ENCODE data around the gene SRPRB.
"Not testable (repeated sequence)": the region's sequence is repeated elsewhere in the genome, so short reads cannot be mapped to it uniquely, and the experiment has no call there.

Gene SRPRB

DNA sequence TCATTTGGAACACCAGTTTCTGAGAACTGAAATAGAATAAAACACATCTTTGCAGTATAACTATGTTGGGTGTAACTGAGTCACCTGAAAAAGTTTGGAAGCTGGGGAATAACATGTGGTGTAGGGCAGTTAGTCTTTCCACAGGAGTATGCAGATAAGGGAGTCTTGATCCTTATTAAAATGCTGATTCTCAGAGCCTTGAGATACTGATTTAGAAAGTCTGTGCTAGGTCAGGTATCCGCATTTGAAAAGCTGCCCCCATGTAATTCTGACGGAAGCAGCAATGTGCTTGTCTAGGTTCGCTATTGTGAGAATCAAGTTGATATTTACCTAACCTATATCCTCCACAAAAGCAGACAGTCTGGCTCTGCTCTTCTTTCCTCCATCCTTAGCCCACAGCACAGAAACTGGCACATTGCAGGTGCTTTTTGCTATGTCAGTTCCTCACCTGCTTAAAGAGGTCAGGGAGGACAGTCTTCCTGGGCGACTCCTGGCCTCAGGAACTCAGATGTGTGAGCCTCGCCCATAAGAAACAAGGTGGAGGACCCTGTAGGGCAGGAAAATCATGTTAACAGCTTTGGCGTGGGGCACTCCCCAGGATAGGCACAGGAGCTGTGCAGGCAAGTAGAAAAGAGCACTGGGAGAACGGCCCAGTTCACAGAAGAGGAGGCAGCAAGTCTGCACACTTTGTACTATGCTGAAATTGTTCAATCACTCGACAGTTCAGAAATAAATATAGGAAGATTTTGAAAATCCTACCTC lies 27.6 kb upstream of the SRPRB start:
- no peak for DNase-seq
- no peak for ATAC-seq

DNA sequence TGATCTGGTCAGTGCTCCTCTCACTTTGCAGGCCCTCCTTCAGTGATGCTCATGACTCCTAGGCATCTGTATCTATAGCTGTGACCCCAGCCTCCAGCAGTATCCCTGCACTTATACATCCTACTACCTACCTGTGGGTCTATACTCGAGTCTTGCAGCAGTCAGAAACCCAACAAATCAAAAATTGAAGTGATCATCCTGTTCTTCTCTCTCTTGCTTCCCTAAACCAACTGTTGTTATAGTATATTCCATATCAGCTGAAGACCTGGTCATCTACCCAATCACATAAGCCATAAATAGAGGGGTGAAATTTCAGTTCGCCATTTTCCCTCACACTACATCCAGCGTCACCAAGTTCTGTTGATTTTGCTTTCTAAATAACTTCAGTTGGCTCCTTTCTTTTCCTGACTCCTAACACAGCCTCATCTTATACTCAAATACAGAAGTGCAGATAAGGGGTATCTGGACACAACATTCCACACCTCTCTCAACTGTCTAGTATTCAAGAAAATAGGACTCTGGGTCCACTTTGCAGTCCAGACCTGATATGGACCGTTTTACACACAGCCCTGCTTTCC lies 25.9 kb upstream of the SRPRB start:
- DNase-seq (no peak), ATAC-seq (no peak)

DNA sequence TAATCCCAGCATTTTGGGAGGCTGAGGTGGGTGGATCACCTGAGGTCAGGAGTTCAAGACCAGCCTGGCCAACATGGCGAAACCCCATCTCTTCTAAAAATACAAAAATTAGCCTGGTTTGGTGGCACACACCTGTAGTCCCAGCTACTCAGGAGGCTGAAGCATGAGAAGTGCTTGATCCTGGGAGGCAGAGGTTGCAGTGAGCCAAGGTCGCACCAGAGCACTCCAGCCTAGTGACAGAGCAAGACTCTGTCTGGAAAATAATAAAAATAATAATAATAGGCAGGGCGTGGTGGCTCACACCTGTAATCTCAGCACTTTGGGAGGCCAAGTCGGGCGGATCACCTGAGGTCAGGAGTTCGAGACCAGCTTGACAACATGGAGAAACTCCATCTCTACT lies 24.9 kb upstream of the SRPRB start:
- not testable (repeated sequence) for ATAC-seq, DNase-seq

DNA sequence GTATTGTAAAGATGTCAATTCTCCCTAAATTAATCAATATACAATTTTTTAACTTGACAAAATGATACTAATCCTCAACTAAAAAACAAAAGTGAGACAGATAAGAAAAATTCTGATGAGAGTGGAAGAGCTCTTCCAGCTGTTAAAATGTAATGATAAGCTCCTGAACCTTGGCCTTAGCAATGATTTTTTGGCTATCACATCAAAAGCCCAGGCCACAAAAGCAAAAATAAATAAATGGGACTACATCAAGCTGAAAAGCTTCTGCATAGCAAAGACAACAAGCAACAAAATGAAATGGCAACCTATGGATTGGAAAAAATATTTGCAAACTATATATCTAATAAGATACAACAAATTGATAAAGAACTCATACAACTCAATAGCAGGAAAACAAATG lies 24.0 kb upstream of the SRPRB start:
- DNase-seq, result no peak
- ATAC-seq, result no peak

DNA sequence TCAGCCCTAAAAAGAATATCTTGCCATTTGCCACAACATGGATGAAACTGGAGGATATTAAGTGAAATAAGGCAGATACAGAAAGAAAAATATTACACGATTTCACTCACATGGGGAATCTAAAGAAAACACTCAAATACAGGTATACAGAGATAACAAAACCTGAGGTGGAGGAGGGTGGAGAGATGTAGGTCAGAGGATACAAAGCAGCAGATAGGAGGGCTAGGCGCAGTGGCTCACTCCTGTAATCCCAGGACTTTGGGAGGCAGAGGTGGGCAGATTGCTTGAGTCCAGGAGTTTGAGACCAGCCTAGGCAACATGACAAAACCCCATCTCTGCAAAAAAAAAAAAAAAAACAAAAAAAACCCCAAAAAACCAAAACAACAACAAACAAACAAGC lies 23.2 kb upstream of the SRPRB start:
- ATAC-seq, result no peak
- no peak for DNase-seq

DNA sequence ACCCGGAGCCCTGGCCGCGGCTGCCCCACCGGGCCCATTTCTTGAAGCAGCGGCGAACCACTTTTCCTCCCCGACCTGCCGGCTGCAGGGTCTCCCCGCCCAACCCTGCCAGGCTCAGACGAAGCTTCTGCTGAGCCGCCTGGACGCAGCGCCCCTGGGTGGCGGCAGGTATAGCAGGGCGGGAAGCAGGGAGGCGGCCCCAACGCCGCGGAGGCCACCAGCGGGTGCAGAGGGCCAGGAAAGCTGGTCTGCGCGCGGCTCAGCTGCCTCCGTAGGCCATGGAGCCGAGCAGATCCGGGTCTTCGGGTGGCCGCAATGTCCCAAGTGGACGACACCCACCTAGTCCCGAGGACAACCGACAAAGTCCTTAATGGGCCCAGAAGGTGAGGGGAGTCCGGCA lies 21.9 kb upstream of the SRPRB start:
- no peak for DNase-seq
- ATAC-seq, result no peak

DNA sequence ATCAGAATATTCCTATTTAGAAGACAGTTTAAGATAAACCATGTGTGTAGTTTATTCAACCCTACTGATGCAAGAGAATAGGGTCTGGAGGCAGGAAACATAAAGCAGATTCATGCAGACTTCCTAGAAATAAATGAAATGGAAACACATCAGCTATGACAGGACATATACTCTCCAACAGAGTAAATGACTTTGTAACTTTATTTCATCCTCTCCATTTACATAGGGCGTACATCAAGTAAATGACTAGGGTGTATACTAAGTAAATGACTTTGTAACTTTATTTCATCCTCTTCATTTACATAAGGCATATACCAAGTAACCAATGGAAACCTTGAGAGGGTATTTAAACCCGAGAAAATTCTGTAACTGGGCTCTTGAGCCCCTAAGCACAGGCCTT lies 17.6 kb upstream of the SRPRB start:
- no peak for ATAC-seq
- DNase-seq, result no peak

DNA sequence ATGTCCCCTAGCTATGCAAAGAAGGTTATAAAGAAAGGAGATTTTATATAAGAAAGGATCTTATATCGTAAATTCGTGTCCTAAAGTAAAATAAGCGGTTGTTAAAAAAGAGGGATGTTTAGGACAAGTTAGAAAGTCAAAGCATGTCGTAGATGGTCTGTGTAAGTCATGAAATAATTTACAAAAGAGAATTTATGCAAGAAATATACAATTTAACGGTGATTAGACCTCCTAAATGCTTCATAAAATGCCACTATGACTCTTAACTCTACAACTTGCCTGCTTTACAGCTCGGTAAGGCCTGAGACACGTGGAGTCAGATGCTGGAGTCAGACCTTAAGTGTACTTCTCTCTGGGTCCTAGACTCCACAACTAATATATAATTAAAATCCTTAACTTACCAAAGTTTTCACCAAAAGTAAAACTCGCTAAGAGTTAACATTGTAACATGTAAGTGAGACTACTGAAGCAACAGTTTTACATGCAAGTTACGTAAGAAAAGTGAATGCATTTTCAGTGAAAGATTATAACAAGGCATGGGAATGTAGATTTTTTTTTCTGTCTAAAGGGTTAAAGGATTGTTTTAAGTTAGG lies 13.3 kb upstream of the SRPRB start:
- no peak for DNase-seq

DNA sequence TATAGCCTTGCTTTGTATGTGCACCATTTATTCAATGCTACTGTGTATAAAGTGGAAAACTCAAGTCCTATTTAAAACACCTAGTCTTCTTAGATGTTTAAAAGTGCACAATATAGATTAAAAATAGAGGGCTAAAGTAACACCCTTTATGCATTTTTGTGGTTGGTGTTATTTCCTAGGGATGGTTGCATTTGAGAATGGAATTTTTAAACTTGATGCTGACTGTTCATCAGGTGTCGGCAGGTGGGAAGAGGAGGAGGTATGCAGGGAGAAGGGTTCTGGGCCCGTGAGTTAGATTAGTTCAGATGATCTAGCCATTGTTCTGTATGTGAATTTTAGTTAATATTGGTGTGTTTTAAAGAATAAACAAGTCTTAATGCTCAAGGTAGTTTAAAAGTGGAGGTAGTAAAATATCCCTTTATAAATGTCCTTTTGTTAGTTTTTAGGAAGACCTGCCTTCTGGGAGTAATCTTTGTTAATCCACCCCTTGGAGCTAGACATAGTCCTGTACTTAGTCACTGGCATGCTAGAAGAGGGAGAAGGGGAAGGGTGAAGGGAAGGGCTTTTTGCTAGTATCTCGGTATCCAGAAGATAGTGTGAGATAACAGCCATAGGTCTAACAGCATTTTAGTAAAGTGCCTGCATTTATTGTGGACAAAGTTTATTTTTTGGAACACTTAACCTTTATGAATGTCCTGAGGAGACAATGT lies 8.1 kb upstream of the SRPRB start:
- ATAC-seq, result no peak
- no peak for DNase-seq

More for the DNA sequence above, 13.3 kb upstream of the SRPRB start:
- no peak for ATAC-seq

DNA sequence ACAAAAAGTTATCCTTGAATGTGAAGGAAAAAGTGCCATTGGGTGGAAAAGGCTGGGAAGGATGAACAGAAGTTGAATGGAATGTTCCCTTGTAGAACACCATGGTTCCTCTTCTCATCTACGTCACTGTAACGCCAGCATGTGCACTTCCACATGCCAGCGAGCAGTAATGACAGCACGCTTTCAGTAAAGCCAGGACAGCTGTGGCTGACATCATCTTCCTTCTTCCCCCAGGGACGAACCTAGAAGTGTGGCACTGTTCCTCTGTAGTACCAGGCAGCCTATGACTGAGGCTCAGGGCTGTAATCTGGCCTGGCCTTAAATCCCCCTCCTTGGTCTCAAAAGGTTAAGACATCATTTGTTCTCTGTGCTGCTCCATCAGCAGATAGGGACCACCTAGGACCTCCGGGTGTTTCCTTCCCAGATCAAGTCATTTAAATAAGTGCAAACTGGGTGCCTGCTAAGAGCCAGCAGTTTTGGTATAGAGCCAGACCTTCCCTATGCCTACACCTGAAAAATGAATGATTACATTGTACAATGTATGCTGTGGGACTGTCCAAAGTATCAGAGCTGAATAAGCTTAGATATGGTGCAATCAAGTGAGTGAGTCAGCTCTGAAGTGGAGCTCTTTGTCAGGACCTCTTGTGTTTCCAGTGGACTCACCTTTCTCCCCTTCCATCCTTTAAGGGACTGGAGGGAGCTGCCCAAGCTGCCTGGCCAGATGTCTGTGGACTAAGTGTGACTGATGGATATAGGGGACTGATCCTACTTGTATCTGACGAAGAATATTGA lies 5.6 kb upstream of the SRPRB start:
- no peak for DNase-seq
- peak; percentile 37 for ATAC-seq

DNA sequence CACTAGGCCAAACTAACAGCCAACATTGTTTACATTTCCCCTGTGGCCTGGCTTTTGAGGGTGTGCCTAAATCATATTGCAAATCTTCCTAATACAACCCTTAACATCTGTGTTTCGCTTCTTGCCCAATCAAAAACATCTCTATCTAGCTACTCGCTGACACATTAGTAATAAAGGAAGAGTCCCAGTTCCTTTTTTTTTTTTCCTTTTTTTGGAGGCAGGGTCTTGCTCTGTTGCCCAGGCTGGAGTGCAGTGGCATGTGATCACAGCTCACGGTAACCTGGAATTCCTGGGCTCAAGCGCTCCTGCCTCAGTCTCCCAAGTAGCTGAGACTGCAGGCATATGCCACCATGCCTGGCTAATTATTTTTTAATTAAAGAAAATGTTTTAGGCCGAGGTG lies 2.1 kb upstream of the SRPRB start:
- DNase-seq, result no peak
- no peak for ATAC-seq

DNA sequence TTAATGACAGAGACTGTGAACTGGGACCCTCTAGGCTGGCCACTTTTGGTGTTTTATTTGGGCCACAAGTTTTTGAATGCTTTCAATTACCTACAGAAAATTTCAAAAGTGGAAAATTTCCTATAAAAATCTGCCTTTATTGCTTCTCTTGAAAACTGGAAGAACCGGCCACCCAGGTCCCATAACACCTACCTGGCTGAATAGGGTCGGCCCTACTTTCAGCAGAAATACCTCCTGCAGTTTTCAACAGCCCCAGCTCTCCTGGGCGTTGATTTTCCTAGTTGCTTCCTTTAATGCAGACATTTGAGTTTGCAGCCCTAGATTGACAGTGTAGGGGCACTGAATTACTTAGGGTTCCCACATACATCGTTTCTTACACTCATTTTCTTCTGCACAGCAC lies 719 bp upstream of the SRPRB start:
- DNase-seq (no peak), ATAC-seq (no peak)

DNA sequence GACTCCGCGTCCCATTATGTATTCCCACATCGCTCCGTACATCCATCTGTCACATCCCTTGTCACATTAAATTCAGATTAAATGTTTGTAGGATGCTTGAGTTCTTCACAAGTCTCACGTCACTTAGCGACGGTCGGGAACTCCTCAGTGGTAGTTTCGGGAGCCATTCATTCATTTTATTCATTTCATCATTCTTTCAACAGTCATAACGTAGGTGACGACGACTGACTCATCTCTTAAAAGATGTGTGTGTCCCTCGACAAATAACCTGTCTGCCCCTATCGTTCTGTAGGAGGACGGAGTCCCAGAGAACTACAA lies 272 bp upstream of the SRPRB start:
- no peak for ATAC-seq
- no peak for DNase-seq

DNA sequence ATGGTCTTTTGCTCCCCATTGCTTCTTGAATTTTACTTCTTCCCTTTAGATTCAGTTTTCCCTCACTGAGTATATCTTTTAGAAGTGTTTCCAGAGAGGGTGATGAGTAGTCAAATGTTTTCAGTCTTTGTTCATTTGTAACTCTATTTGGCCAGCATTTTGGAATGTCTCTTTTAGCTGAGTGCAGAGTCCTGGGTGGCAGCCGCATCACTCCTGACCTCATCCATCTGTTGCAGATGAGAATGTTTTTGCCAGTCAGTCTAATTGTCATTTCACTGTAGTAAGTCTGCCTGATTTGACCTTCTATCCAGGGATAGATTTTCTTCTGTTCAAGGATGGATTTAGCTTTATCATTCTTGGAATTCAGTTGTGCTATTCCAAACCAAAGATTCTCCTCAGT lies 7.3 kb downstream of the SRPRB start:
- DNase-seq, result no peak
- no peak for ATAC-seq

DNA sequence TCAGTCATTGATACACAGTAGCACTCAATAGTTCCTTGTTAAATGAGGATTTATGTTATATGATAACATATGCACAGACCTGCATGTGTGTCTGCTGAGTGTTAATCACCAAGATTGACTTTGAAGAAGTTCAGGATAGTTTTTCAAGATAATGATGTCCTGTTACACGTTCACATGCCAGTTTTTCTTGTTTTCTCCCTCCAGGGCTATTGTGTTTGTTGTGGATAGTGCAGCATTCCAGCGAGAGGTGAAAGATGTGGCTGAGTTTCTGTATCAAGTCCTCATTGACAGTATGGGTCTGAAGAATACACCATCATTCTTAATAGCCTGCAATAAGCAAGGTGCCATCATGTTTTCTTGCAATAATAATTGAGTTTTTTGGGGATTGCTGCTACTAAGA lies 9.8 kb downstream of the SRPRB start:
- DNase-seq, result no peak

DNA sequence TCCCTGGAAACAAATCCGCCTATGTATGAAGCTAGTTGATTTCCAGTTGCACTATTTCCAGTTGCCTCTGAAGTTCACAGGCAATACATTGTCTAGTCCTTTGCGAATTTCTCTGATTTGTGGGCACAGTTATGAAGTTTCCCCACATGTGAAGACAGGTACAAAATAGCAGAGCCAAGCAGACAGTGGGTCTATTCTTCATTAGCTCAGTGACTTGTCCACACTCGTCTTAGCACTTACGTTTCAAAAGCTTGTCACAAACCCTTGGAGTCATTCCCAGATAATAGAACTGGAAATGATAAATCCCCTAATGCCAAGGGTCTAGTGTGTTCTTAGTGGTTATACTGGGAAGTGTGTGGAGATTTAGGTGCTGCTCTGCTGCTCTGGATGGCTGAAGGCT lies 14.5 kb downstream of the SRPRB start:
- no peak for ATAC-seq
- no peak for DNase-seq

More for the DNA sequence above, 9.8 kb downstream of the SRPRB start:
- ATAC-seq, result no peak

DNA sequence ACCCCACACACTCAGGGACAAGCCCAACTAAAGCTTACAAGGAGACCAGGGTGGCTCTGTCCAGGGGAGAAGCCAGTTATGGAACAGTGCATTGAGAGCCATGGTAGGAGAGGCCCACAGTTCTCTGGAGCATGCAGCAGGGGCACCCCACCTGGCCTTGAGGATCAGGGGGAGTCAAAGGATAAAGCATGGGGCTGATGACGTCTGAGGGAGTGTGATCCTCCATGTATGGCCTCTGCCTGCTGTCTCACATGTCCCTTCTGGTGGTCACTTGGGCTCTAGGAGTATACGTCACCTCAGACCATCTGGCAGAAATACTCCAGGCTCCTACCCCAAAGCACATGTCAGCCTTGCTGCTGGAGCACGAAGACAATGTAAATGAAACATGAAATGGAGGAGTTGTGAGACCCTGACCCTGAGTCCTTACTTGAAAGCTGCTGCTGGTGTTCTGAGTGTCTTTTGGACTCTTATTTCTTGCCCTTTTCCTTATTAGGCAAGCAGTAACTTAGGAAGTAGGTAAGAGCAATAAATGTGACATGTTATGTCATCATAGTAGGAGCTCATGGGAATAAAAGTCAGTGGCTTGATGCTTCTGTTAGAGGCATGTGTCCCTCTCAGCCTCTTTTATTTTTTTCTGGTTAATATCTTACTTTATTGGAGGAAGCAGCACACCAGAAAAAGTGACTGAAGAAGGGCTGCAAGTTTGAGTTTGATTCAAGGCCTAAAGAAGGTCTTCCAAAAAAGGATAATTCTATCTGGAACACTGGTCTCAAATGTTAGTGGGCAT lies 15.5 kb downstream of the SRPRB start:
- no peak for DNase-seq
- no peak for ATAC-seq

DNA sequence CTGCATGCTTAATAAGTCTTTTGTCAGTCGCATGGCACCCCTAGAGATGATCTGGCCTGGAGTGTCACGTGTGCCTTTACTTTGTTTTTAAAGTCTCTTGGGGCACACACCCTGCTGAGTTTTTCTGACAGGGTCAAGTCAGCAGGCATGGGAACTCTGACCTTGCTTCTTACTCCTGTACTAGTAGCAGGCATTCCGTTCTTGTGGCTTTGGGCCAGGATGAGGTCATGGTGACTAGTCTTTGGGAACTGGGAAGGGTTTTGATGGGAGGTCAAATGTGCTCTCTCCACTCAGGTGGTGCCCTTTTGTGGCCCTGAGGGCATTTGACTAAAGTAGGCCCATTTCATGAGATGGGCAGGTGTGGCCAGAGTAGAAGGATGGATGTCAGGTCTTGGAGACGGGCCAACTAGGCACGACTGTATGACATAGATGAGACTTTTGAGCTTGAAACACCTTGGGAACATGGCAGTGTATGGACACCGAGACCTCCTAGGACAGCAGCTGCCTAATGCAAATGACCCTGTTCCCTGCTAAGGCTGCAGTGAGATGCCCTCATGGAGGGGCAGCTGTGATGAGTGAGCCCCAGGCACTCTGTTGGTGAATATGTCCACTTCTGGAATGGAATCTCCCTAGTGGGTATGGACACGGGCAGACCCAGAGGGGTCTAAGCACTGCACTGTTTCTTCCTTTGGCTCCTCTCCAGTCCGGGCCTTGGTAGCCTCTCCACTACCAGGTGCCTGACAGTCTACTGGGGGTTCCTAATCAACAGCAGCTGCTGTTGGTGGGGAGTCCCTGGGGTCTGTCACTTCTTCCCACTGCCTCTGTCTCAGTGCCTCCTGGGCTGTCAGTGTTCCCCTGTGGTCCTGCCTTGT lies 16.4 kb downstream of the SRPRB start:
- ATAC-seq, result no peak
- DNase-seq, result no peak

DNA sequence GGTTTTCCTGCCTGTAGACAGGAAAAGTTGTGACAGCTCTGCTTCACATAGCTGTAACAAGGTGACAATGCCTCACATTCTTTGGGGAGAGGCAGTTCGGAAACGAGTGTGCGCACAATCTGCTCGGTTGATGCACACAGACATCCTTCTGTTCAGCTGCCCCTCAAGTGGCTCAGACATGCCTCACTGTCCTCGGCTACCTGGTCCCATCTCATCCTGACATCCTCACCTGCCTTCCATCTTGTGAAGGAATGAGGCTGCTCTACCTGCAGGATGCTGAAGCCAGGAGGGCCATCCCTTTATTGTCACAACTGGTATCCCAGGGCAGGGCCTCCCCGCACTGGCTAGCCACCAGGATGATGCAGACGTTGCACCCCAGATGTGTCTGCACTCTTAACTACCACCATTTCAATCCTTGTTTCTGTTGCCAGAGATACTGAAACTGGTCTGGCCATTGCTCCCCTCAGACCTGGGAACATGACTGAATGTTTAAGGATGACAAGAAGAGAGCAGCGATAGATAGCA lies 19.4 kb downstream of the SRPRB start:
- no peak for ATAC-seq

DNA sequence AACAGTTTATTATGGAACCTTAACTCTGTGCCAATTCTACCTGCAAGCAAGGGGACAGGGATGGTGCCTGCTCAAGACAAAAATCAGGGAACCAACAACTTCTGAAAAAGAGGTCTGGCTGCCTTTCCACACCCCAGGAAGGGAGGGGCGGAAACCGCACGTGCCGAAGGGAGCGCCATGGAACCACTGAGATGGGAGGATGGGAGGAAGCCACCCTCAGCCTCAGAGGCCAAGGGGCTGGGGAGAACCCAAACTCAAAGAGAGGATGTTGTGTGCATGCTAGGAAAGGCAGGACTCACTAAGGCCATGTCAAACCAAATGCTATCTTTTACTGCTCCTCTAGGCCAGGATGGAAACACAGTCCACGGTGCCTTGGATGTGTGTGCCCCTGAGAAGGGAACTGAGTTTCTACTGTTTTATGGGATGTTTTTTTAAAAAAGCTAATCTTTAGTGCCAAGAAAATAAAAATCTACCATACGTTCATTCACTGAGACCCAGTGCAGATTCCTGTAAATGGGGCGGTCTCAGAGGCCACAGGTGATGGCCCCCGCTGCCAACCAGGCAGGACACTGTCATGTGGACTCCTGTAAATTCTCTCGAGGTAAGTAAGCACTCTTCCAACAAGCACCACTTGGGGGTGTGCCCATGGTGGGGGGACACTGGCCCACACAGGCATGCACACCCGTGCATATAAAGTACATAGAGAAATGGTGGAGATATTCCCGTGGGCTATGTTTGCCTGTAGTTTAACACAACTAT lies 20.5 kb downstream of the SRPRB start:
- no peak for ATAC-seq
- no peak for DNase-seq

More for the DNA sequence above, 19.4 kb downstream of the SRPRB start:
- no peak for DNase-seq

Data from stimulated activated naive CD8-positive, alpha-beta T cell treated with anti-CD3 and anti-CD28 coated beads, Interleukin-15, Interleukin-2, amounts not matched to agents 100 U/mL and 50 U/mL, for 24 hours (primary cell).